Measurements from ENCODE around the gene VRTN.
A peak's percentile ranks its signal among the peaks of the same experiment; 100 is the strongest.

Gene VRTN

DNA sequence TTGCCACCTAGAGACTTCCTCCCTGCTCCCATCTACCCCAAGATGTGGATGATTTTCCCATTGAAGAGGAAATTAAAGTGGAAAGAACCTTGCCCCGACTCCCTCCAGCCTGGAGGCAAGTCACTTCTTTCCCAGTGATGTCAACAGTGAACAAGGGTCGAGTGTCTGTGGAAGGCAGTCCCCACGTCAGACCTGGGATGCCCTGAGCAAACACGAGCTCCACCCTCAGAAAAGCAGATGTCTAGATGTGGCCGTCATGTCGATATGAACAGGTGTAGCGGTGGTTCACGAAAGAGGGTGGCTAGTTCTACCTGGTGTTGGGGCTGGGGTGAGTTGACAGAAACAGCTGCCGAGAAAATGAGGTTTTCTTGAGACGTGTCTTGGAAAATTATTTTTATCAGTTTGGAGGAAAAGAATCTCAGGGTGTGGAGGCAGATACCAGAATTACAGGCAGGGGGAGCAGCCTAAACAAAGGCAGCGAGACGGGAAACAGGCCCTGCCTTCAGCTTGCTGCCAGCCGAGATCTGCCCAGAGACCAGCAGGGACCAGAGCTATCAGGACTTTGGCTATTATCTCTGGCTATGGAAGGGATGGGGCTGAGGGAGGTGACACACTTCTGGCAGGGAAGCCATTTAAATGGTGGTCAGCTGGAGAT lies 51.9 kb downstream of the VRTN start:
- DNase-seq: peak; percentile 3

DNA sequence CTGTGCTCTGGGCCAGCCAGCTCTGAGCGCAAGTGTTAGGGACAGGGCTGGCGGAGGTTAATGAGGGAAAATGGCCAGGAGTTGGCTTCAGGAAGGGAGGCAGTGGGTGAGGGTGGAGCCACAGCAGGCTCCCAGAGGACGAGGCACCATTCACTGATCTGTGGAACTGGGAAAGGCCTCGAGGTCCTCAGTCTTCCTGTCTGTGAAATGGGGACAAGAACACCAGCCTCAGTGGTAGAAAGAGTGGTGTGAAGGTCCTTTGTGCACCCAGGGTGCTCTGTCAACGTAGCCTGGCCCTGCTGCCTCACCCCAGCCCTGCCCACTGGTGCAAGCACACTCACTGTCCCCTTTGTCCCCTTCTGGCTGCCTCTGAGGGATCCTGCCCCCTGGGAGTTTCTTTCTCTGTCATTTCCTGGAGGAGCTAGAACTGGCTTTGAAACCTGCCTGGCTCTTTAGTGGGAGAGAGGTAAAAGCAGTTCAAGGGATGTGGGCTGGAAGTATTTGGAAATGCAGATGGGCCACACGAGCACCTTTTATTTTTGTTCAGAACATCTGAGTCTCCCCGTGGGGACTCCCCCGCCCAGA lies 52.7 kb downstream of the VRTN start:
- no peak for DNase-seq

DNA sequence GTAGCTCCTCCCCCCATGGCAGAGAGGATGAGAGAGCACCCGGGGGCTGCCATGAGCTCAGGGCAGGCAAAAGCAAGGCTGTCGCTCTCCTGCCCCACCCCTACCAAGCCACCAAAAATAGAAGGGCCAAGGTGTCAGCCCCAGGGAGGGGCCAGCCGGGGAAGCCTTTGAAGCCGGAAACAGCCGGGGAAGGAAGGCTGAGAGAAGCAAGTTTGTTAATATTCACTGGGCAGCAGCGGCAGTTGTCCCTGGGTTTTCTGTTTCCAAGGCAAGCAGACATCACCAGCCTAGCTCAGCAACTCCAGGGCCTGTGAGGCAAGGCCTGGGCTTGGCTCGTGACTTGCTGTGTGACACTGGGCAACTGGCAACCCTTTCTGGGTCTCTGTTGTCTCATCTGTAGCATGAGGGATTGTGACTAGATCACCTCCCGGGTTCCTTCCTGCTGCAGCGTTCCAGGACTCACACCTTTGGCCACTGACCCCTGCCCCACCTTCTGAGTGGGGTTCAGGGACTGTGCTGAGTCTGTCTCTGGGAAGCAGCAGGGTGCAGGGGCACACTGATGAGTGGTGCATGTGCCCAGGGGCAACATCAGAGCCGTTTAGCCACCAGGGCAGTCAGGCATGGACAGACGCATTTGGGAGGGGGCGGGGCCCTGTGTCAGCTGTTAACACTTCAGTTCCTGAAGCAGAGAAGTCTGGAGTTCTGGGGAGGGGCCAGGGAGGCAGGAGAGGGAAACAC lies 53.4 kb downstream of the VRTN start:
- DNase-seq: no peak

DNA sequence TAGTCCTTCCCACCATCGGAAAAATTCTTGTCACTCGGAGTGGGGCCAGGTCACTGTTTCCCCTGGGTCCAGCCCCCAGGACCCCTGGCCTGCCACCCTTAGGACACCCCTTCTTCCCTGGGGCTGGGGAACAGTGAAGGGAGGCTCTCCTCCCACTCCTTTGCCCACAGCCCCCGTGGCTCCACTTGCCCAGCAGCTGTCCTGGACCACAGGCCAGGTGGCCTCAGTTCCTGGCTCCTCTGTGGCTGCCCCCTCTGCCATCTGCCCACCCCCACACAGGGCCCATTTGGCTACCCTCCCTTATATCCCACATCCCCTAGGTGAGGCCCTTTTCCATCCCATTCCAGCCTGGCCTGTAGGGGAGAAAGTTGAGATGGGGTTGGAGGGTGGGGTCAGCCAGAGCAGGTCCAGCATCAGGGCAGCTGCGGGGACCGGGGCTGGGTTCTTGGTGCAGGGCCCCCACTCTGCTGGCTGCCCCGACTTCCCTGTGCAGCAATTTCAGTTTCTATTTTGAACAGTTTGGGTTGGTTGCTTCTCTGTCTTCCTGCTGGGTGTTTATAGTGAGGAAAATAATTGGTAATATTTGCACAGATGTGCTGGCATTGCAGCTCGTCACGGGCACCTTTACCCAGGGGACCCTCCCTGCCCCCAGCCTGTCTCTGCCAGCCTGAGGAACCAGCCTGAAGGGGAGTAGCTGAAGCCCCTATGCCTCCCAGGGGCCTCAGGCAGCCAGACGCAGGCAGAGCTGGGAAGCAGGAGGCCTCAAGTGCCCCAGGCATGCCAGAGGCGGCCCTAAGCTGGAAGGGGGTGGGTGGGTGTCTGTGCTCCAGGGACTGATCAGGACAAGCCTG lies 54.4 kb downstream of the VRTN start:
- DNase-seq: no peak

DNA sequence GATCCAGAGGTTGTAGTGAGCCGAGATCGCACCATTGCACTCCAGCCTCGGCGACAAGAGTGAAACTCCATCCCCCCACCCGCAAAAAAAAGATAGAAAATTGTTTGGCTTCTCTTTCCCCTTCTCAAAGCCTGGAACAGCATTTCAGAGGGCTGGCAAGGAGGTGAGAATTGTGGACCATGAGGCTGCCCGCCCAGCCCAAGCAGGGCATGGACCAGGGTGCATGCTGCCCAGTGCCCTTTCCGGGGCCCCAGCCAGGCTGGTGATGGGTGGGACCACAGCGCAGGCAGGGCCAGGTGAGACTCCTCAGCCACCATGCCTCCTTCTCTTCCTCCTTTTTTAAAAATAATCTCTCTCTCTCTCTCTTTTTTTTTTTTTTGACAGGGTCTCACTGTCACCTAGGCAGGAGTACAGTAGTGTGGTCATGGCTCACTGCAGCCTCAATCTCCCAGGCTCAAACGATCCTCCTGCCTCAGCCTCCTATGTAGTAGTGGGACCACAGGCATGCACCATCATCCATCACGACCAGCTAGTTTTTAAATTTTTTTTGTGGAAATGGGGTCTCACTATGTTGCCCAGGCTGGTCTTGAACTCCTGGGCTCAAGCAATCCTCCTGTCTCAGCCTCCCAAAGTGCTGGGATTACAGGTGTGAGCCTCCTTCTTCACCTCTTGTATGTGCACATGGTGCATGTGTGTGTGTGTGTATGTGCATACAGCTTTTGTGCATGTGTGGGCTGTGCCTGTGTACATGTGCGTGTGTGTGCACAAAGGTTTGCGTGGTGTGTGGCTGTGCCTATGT lies 55.5 kb downstream of the VRTN start:
- no peak for DNase-seq

DNA sequence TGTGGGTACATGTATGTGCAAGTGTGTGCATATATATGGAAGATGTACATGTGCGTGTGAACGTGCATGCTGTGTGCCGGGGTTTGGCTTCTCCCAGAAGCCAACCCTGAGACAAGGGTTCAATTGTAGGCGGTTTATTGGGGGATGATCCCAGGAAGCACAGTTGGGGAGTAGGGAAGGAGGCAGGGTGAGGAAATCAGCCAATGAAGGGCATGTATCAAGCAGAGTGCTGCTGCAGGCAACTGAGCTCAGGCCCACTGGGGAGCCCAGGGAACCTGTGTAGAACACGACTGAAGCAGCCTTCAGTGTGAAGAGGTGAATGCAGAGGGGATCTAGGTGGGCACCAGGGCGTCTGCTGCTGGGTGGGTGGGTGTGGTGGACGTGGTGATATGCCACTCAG lies 56.2 kb downstream of the VRTN start:
- DNase-seq: no peak

DNA sequence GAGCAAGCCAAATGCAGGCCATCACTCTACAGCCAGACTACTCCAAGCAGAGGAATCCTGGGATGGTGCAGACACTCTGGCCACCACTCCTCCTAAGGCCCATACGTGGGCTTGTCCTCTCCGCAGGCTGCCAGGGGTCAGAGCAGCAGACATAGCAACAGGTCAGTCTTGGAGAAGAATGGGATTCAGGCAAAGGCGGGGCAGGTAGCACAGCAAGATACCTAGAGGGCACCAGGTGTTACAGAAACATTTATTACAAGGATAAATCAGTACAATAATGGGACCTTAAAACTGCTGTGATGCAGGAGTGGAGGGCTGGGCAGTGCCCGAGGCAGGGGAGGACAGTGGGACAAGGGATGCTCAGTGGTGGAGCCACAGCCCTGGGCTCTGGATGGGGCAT lies 57.4 kb downstream of the VRTN start:
- no peak for DNase-seq

DNA sequence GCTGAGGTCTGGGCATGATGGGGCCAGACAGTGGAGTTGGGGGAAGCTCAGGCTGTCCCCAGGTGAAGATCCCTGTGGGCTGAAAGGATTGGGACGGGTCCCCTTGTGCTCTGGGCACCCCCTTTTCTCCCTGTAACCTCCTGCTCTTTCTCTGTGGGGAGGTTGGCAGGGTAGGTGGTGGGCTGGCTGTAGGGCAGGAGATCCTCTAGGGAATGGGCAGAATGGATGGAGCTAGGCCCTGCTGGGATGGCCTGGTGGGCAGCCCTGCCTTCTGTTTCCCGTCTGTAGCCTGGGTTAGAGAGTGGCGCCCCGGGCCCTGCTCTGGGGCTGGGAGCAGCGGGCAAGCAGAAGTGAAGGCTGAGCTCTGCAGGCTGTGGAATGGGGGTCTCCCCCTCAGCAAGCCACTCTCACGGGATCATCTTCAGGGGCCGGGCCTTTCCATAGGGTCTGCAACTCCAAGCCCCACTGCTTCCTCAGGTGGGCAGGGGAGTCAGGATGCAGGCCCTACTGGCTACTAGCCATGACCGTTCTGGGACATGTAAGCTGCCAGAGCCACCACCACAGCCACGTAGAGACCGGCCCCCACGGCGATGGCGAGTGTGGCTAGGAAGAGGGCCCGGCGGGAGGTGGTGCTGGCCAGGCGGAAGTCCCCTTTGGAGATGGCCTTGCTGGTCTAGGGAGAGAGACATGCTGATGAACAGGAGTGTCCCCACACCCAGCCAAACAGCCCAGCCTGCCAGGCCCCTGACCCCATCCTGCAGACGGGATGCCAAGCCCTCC lies 58.9 kb downstream of the VRTN start:
- no peak for DNase-seq

DNA sequence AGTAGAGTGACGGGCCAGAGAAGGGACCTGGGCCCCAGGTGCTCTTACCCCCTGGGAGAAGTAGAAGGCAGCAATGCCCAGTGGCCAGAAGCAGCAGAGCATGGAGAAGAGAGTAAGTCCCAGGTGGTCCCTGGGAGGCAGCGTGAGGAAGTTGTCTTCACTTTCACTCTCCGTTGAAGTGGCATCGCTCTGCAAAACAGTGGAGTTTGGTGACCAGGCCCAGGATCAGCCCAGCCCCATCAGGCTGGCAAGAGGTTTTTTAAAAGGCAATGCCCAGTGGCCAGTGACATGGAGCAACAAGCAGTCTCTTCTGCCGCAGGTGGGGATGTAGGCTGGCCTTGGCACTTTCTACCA lies 59.5 kb downstream of the VRTN start:
- DNase-seq: no peak

DNA sequence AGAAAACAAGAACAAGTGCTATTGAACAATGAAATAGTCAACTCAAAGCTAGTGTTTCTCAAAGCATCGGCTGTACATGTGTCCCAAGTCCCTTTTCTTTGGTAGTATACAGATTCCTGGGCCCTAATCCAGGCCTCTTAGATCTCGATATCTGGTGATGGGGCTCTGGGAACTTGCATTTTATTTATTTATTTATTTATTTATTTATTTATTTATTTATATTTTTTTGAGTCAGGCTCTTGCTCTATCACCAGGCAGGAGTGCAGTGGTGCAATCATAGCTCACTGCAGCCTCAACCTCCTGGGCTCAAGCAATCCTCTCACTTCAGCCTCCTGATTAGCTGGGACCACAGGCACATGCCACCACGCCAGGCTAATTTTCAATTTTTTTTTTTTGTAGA lies 60.6 kb downstream of the VRTN start:
- no peak for DNase-seq

DNA sequence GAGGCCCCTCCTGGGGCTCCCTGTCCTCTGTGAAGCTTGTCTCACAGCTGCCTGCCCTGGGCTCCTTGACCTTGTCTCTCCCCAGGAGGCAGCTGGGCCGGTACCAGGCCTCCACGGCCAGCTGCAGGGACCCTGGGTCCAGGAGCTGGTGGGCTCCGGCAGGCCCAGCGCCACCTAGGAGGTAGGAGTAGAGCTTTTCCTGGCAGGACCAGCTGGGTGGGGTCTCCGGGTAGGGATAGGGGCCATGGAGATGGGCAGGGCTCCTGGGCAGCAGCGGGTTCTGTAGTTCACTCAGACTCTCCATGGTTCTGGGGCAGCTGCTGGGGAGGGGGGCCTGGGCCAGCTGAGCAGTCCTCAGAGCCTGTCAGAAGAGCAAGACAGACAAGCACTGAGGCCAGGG lies 61.2 kb downstream of the VRTN start:
- DNase-seq: no peak

Data from SHP77 treated with DMSO at 0.1 percent for 48 hours (cell line).